Measurements from ENCODE around the gene WNT7B.

Gene WNT7B

DNA sequence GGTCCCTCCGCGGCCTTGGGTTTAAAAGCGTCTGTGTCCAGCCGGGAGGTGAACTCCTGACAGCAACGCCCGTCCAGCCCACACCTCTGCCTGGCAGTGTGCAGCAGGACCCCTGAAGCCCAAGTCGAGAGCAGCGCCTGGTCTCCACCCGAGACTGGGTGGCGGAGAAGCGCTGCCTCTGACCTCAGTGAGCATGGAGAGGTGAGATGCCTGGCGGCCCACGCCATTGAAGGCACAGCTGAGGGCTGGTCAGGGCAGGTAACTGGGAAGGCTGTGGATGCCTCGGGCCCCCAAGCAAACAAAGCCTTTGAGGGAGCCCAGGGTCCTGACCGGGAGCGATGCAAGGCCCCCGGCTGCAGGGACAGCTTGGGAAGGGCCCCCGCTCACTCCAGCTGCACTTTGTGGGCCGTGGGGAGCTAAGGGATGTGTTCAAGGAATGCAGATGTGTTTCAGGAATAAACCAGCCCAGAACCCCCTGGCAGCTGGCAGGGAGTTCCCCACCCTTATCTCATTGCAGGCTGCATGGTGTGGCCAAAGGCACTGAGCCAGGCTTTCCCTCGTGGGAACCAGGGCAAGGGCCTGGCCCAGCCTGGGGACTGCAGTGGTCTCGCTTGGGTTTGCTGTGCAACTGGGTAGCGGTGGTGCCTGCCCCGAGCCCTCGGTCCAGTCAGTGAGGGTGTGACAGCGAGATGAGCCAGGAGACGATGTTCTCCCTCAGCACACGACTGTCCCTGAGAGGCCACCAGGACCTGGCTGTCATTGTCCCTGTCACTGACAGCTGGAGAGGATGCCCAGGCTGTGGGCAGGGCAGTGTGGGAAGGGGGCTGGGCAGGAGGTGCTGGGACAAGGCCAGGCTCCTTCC lies 92.5 kb downstream of the WNT7B start:
- DNase-seq, result no peak

DNA sequence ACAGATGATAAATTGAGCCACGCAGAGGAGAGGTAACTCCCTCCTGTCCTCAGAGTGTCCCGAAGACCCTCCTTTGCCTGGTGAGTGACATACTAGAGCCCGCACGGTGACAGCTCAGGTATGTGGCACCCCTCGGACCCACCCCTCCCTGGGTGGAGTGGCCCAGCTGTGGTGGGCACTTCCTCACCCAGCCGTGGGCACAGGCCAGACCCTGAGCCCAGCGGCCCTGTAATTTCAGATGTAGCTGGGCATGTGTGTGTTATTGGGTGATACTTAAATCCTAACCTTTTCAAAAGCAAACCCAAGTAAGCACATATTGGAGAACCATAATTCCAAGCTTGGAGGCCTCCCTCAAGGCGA lies 93.2 kb downstream of the WNT7B start:
- DNase-seq, result no peak

DNA sequence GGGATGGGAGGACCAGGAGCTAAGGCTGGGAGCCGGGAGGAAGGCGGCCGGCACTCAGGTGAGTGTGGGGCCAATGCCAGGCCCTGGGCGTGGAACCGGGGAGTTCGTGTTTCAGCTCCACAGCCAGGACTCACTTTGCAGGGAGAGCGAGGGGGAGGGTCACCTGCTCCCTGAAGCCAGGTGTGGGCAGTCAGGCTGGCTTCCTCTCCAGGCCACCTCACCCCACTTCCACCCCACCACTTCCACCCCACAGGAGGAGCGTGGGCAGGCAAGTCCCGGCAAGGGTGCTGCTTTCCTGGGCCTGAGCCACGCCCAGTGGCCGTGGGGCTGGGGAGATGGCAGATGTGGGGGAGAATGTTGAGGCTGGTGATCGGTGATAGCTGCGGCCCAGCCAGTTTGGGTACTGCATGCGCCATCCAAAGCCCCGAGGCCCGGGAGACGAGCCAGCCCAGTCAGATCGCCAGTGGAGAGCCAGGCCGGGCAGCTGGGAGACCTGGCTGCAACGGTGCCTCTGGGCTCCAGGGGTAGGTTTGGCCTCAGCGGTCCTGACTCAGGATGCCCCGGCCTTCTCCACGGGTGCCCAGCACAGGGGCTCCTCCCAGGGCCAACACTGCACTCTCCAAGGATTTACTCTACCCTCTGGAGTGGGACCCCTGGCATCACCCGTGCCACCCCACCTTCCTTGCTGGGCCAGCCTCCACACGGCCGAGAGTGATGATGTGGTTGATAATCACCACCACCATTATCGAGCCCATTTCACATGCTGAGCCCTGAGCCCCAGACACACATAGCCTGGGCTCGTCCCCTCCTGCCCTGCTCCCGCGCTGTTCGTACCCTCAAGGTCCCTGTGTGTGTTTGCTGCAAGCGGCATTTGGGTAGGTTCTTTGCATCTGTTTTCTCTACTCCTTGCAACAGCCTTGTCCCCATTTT lies 93.8 kb downstream of the WNT7B start:
- DNase-seq, result no peak

DNA sequence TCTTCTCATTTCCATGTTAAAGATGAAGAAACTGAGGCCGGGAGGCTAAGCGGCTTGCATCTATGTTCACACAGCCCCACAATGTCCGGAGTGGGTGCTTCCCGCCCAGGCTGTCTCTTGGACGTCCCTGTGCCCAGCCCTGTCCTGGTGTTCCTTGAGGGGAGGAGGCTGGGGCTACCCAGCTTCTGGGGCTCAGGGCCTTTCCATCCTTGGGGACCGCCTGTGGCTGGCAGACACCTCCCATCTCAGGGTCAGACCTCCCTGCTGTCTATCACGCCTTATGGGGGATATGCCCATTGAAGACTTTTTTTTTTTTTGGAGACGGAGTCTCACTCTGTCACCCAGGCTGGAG lies 95.5 kb downstream of the WNT7B start:
- no peak for DNase-seq

DNA sequence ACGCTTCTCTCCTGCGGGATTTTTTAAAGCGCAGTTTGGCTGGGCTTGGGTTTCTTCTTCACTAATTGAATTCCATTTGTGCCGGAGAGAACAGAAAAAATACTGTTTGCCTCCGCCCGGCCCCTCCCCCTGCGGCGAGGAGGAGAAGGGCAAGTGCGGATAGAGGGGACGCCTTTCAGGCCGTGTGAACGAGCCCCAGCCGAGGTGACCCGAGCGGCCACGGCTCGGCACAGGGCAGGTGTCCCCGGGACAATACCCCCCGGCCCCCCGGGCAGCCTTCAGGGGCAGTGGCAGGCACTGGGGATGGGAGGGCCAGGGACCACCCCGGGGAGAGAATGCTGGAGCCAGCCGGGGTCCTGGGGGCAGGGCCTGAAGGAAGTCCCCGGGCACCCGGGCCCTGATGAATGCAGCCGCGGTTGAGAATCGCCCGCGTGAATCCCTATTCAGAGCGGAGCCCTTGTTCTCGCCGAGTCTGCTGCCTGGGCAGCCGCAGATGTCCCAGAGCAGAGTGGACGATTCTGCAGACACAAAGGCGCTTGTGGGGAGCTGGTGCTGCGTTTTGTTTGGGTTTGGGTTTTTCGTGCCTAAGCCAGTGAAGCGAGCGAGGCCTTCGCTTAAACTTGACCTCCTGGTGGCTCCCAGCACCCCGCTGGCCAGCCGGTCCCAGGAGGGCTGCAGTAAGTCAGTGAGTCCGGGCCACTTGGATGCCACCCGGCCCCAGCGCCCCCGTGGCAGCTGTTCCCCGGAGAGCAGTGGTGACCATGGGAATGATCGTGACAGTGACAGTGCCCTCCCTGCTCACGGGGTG lies 96.0 kb downstream of the WNT7B start:
- DNase-seq, result no peak

DNA sequence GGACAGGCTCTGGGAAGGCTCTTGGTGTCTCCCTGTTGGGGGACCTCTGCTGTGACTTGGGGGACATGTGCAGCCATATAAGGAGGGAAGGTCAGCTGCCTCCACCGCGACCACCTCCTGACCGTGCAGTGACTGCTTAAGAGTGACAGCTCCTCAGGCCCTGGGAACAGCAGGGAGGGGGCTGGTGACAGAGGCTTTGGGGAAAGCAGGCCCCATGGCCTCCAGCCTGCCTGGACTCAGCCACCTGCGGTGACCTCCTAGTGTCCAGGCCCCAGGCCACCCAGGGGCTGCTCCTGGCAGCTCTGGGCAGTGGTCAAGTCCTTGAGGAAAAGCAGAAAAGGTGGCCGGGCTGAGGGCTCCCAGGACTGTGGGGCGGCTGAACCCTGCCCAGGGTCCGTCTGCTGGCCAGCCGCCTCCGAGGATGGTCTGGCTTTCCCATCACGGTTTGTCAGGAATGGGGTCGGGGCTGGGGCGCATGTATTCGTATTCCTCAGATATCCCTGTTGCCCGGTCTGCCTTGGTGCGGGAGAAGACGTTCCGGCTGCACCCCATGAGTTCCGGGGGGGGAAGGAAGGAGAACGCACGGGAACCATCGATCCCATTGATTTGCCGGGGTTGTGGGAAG lies 96.8 kb downstream of the WNT7B start:
- no peak for DNase-seq

DNA sequence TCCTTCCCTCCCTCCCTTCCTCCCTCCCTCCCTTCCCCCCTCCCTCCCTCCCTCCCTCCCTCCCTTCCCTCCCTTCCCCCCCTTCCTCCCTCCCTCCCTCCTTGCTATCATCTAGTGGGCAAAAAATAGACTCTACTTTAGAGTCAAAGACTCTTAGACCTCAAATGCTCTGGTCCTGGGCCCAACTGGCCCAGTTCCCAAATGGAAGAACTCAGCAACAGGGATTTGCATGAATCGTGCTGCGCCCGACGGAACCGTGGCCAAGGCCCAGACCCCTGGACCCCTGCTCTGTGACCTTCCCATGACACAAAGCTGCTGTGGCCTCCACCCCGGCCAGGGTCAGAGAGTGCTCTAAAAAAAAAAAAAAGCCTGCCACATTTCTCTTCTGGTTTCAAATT lies 97.4 kb downstream of the WNT7B start:
- DNase-seq, result no peak

DNA sequence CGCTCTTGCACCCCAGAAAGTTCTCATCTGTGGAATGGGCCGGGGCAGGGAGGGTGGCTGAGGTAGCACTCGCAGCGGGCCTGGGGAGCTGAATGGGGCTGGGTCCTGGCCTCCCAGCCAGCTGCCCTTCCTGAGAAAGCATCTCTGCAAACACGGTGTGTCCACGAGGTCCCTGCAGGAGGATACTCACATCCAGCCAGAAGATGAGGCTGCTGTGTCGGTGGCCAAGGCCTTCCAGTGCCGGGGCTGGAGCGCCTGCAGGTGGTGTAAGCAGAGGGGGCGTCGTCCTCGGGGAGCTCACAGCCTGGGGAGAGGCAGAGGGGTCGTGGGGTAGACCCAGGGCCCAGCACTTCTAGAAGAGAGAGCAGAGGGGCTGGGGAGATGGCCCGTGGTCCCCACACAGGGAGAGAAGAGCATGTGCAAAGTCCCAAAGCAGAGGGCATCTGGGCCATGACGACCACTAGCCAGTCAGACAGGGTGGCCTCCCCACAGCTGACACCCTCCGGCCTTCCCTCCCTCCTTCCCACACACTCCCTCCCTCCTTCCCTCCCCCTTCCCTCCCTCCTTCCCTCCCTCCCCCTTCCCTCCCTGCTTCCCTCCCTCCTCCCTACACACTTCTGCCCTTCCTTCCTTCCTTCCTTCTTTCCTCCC lies 97.9 kb downstream of the WNT7B start:
- no peak for DNase-seq

DNA sequence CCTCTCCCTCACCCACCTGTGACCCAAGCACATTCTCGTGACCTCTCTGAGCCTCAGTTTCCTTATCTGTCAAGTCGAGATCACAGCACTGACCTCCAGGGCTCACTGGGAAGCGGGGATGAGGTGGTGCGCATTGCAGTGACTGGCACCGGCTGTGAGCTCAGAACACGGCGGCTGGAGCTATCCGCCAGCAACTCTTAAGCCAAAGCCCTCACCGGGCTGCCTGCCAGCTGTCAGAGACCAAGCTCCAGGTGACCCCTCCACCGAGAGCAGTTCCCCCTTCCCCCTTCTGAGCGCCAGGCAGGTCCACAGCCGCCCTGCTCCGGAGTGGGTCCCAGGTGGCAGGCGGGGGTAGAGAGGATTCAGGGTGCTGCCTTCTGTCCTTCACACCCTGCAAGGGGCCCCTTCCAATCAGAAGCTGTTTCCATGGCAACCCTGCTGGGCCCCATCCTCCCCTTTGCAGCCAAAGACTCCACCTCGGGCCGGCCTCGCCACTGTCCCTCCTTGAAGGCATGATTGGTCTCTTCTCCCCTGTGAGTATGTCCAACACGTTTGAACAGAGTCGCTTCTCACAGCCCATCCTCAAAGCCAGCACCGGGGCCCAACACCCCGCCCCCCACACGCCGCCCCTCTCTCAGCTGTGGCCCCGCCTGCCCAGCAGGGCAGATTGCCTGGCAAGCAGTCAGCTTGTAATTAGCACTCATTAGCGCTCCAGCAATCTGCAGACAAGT lies 98.7 kb downstream of the WNT7B start:
- peak; percentile 36 for DNase-seq

DNA sequence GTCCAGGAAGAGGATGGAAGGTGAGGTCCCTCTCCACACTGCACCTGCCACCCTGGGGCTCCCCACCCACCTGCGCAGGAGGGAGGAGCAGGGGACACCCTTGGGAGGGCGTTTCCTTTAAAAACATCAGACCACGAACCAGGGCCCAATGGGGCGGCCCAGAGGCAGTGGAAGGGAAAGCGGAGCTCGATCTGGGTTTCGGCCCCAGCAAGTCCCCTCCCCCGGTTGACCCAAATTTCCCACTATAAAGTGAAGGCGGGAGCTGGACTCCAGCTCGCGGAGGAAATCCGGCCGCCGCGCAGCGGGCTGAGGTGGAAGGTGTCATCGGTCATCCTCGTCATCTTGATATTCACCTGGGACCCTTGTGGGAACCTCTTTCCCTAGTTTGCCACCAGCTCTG lies 99.3 kb downstream of the WNT7B start:
- DNase-seq, result no peak

DNA sequence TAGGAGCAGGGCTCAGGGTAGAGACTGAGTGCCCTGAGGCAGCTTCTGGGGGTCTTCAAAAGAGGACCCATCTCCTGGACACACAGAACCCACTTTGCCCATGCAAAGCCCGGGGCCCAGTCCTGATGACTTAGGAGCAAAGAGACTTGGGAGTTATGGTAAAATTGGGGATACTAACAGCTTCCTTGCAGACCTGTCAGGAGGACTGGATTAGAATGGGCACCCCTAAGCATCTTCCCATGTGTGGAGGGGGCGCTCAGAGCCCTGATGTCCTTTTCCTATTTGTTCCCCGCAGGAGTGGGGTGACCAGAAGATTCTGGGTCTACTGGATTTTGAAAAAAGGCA lies 100.0 kb downstream of the WNT7B start:
- DNase-seq, result no peak

DNA sequence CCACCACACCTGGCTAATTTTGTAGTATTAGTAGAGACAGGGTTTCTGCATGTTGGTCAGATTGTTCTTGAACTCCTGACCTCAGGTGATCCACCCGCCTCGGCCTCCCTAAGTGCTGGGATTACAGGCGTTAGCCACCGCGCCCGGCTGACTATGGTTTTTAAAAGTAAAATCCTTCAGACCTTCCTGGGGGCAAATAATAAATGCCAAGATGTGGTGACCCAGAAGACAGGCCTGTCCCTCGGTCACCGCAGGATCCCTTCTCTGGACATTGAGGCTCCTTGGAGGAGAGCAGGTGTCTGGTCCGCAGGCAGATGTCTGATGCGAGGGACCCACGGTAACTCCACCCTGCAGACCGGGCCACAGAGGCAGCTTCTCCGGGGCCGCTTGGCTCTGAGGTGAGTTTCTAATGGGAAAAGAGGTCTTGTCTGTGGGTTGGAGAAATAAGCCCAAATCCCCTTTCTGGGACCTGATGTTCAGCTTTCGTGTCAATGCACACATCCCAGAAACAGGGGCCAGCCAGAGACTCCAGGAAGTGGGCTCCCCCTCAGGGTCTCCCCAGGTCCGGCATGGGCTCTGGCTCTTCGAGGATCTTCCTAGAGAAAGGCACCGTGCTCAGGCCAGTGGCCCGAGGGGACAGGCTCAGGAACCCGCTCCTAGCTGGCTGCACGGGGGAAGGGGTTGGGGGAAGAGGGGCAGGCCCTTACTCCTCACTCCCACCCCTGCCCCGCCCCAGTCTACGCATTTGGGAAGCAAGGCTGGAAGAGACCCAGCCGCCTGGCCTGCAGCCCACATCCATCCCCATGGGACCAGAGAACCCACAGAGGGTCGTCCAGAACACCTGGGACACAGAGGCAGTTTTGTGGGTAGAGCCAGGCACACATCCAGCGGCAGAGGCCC lies 100.6 kb downstream of the WNT7B start:
- no peak for DNase-seq

DNA sequence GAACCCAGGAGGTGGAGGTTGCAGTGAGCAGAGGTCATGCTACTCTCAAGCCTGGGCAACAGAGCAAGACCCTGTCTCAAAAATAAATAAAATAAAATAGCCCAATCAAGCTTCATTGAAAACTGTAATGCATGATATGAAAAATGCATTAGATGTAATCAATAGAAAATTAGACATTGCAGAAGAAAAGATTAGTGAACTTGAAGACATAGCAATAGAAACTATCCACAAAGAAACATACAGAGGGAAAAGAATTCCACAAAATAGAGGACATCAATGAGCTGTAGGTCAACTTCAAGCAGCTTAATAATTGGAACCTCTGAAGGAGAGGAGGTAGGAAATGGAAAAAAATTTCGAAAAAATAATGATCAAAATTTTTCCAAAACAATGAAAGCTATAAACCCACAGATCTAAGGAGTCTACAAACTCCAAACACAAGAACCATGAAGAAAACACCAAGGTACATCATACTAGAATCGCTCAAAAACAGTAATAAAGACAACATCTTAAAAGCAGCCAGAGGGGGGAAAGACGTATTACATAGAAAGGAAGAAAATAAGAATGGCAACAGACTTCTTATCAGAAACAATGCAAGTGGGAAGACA lies 104.2 kb downstream of the WNT7B start:
- no peak for DNase-seq

DNA sequence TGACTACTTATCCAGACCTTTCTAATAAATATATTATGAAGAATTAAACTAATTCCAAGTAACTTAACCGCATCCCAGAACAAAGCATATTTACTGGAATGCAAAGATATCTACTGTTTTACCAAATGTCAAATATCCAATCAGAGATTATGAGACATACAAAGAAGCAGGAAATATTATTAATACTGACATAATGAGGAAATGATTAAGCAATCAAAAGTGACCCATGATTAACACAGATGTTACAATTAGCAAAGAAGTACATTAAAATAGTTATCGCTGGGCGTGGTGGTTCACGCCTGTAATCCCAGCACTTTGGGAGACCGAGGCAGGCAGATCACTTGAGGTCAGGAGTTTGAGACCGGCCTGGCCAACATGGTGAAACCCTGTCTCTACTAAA lies 105.2 kb downstream of the WNT7B start:
- no peak for DNase-seq

All from NCI-H345 (cell line).